Hepatocyte (in vitro differentiated cells): Measurements from ENCODE around the gene BEST1. TPM values are rescaled to one million over a fixed set of nuclear protein-coding genes. Genes with fewer than 3 reads are reported as not detected.

ENCODE experiments used
- DNase-seq: peaks from one replicate; pipeline ENCODE4 v3.0.0-alpha.2; 2016; ENCODE audit warnings: low spot score
- H2AFZ ChIP-seq: fragments of 200-600 bp; sonication (generic); 2 replicates; pipeline ENCODE4 v1.6.0; 2016; ENCODE audit warnings: antibody characterized with exemption, mild to moderate bottlenecking
- H3K27ac ChIP-seq: fragments of 200-600 bp; sonication (generic); 2 replicates; pipeline ENCODE4 v1.5.1; 2016; ENCODE audit warnings: mild to moderate bottlenecking
- H3K27me3 ChIP-seq: fragments of 200-600 bp; sonication (generic); 2 replicates; pipeline ENCODE4 v1.6.1; 2016
- H3K36me3 ChIP-seq: fragments of 200-600 bp; sonication (generic); replicated peaks from 2 replicates; pipeline ENCODE4 v1.5.1; 2016; ENCODE audit warnings: low read depth; ENCODE audit not compliant: insufficient read depth
- H3K4me1 ChIP-seq: fragments of 200-600 bp; sonication (generic); 2 replicates; pipeline ENCODE4 v1.5.1; 2016; ENCODE audit warnings: mild to moderate bottlenecking, moderate library complexity; ENCODE audit not compliant: insufficient read depth
- H3K4me2 ChIP-seq: fragments of 200-600 bp; sonication (generic); 2 replicates; pipeline ENCODE4 v1.6.0; 2016
- H3K4me3 ChIP-seq: fragments of 200-600 bp; sonication (generic); 2 replicates; pipeline ENCODE4 v1.5.1; 2016; ENCODE audit warnings: mild to moderate bottlenecking
- H3K79me2 ChIP-seq: fragments of 200-600 bp; sonication (generic); 2 replicates; pipeline ENCODE4 v1.6.0; 2017; ENCODE audit warnings: mild to moderate bottlenecking
- H3K9me2 ChIP-seq: fragments of 200-600 bp; sonication (generic); replicated peaks from 2 replicates; pipeline ENCODE4 v1.6.0; 2017; ENCODE audit warnings: mild to moderate bottlenecking; ENCODE audit not compliant: insufficient read depth
- H3K9me3 ChIP-seq: fragments of 200-600 bp; sonication (generic); 2 replicates; pipeline ENCODE4 v1.5.1; 2016; ENCODE audit warnings: low read depth, mild to moderate bottlenecking
- H4K20me1 ChIP-seq: fragments of 200-600 bp; sonication (generic); 2 replicates; pipeline ENCODE4 v1.6.0; 2016; ENCODE audit warnings: mild to moderate bottlenecking; ENCODE audit not compliant: insufficient read depth, poor library complexity, severe bottlenecking
- EZH2 ChIP-seq: fragments of 200-600 bp; sonication (generic); IDR thresholded peaks from 2 replicates; pipeline ENCODE4 v1.6.1; 2016; ENCODE audit warnings: antibody characterized with exemption, mild to moderate bottlenecking, borderline replicate concordance
- EZH2phosphoT487 ChIP-seq: fragments of 200-600 bp; sonication (generic); IDR thresholded peaks from one replicate; pipeline ENCODE4 v1.6.1; 2018; ENCODE audit warnings: antibody characterized with exemption, mild to moderate bottlenecking, low read depth, moderate library complexity; ENCODE audit not compliant: unreplicated experiment, severe bottlenecking
- WGBS: methylation state at CpG from one replicate; pipeline ENCODE4 v1.1.6; 2016; ENCODE audit warnings: low lambda C conversion rate; ENCODE audit errors: missing lambda C conversion rate; 5-methylcytosine and 5-hydroxymethylcytosine counted together
- polyA plus RNA-seq: library from polyadenylated mRNA; unstranded; fragments of >200 nt; fragmentation: Nextera tagmentation; extraction: Ambion mirVana; gene quantifications from 2 replicates; pipeline ENCODE4 v1.2.1, GENCODE V29; 2016
- small RNA-seq: library from RNA; depleted of rRNA; stranded (forward); fragments of <200 nt; gene quantifications from one replicate; pipeline ENCODE3, GENCODE V24; 2014
- total RNA-seq: library from RNA; depleted of rRNA; stranded (reverse); fragments of >200 nt; gene quantifications from 2 replicates; pipeline ENCODE4 v1.2.3, GENCODE V29; 2014
- TF ChIP-seq, protein P1 (sequence below): fragments of 200-600 bp; sonication (generic); IDR thresholded peaks from 2 replicates; pipeline ENCODE4 v1.5.1; 2016; ENCODE audit warnings: antibody characterized with exemption, mild to moderate bottlenecking; ENCODE audit not compliant: poor library complexity

BEST1 gene
- total and polyA plus RNA-seq, 2 experiments from 2014 or later: 3.5 to 5.7 TPM

DNA sequence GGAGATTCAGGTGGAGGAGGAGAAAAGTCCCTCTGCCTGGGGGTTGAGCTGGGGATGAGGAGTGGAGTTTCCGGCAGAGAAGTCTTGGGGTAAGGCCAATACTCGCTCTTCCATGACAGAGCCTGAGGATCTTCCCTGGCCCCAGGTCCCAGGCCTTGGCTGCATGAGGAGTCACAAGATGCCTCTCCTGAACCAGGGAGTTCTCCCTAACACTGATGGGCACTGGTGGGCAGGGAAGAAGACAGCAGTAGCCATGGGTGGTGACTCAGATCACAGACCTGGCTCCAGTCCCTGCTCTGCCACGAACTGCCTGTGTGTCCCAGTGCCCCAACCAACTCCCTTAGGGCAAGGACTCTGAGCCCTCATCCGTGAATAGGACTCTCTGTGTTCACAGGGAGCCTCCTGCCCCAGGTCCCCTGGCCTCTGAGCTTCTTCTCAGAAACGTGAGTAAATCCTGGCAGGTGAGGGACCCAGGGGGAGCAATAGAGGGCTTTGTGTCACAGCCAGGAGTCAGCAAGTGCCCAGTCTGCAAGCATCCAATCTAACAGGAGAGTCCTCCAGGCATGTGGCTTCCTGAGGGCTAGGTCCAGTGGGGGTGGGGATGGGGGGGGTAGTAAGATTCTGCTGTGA, 62.8 kb downstream of the BEST1 start:
- no peaks in the 10 kb centered on the region for H4K20me1 ChIP-seq
- H2AFZ ChIP-seq: no peak overlapping the region
- 81% methylated on average over 5 of the region's 5 CpGs for WGBS
- no peaks in the 10 kb centered on the region for H3K79me2 ChIP-seq
- H3K27ac ChIP-seq: no peak overlapping the region
- H3K9me3 ChIP-seq: no peaks in the 10 kb centered on the region
- no peak overlapping the region for H3K4me3 ChIP-seq
- DNase-seq: no peak
- H3K4me1 ChIP-seq: peaks cover 3% of the 10 kb centered on the region
- H3K4me2 ChIP-seq: no peak overlapping the region
- no peaks in the 10 kb centered on the region for H3K9me2 ChIP-seq
- TF ChIP-seq, protein P1, sequence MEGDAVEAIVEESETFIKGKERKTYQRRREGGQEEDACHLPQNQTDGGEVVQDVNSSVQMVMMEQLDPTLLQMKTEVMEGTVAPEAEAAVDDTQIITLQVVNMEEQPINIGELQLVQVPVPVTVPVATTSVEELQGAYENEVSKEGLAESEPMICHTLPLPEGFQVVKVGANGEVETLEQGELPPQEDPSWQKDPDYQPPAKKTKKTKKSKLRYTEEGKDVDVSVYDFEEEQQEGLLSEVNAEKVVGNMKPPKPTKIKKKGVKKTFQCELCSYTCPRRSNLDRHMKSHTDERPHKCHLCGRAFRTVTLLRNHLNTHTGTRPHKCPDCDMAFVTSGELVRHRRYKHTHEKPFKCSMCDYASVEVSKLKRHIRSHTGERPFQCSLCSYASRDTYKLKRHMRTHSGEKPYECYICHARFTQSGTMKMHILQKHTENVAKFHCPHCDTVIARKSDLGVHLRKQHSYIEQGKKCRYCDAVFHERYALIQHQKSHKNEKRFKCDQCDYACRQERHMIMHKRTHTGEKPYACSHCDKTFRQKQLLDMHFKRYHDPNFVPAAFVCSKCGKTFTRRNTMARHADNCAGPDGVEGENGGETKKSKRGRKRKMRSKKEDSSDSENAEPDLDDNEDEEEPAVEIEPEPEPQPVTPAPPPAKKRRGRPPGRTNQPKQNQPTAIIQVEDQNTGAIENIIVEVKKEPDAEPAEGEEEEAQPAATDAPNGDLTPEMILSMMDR: no peak
- TF ChIP-seq EZH2 (no peak), EZH2phosphoT487 (no peak)
- H3K36me3 ChIP-seq: no peaks in the 10 kb centered on the region
- no peaks in the 10 kb centered on the region for H3K27me3 ChIP-seq

Small RNA genes within 50 kb of the gene (small RNA-seq; reads per million reads assigned to genes)
- gene RNU6-1243P: not detected

Other genes starting within 250 kb of the BEST1 start
- 42.2 and 57.3 TPM in 2 replicates for gene MYRF, start 197.7 kb upstream of the BEST1 start, total RNA-seq
- gene MYRF, start 197.7 kb upstream of the BEST1 start, polyA plus RNA-seq: 96.7 and 115 TPM in 2 replicates
- 64.7 and 90.9 TPM in 2 replicates for gene TMEM258, start 157.8 kb upstream of the BEST1 start, total RNA-seq
- 253 and 255 TPM in 2 replicates for gene TMEM258, start 157.8 kb upstream of the BEST1 start, polyA plus RNA-seq
- 14.2 and 15.4 TPM in 2 replicates for gene FEN1, start 157.4 kb upstream of the BEST1 start, total RNA-seq
- gene FEN1, start 157.4 kb upstream of the BEST1 start, polyA plus RNA-seq: 13.6 and 21.0 TPM in 2 replicates
- 151 and 159 TPM in 2 replicates for gene FADS1, start 133.3 kb upstream of the BEST1 start, total RNA-seq
- gene FADS1, start 133.3 kb upstream of the BEST1 start, polyA plus RNA-seq: 218 and 230 TPM in 2 replicates
- gene FADS2, start 122.1 kb upstream of the BEST1 start, total RNA-seq: 256 and 317 TPM in 2 replicates
- gene FADS2, start 122.1 kb upstream of the BEST1 start, polyA plus RNA-seq: 277 and 356 TPM in 2 replicates
- 19.4 and 25.0 TPM in 2 replicates for gene FADS3, start 58.8 kb upstream of the BEST1 start, total RNA-seq
- 36.0 and 37.0 TPM in 2 replicates for gene FADS3, start 58.8 kb upstream of the BEST1 start, polyA plus RNA-seq
- gene RAB3IL1, start 32.8 kb upstream of the BEST1 start, total RNA-seq: 9.1 and 10.8 TPM in 2 replicates
- gene RAB3IL1, start 32.8 kb upstream of the BEST1 start, polyA plus RNA-seq: 15.4 and 18.6 TPM in 2 replicates
- gene FTH1, start 17.3 kb downstream of the BEST1 start, total RNA-seq: 1,071 and 1,519 TPM in 2 replicates
- 8,379 and 8,694 TPM in 2 replicates for gene FTH1, start 17.3 kb downstream of the BEST1 start, polyA plus RNA-seq
- 12.5 and 12.8 TPM in 2 replicates for gene INCENP, start 173.7 kb downstream of the BEST1 start, total RNA-seq
- gene INCENP, start 173.7 kb downstream of the BEST1 start, polyA plus RNA-seq: 2.2 TPM in 2 replicates
- not detected in 2 replicates for gene SCGB1D1, start 239.9 kb downstream of the BEST1 start, total RNA-seq
- not detected in 2 replicates for gene SCGB1D1, start 239.9 kb downstream of the BEST1 start, polyA plus RNA-seq